ENCODE measurements around the gene NOP10.

- TF ChIP-seq CTCF (conservative IDR thresholded peaks at IDR 0.05 in 1 of 2, IDR thresholded peaks at IDR 0.05 in 1 of 2; ENCODE audit: low read depth in 1 of 2, low read length in 2 of 2) = no peak
- no peak for TF ChIP-seq EZH2 (IDR thresholded peaks at IDR 0.05; ENCODE audit: low read length, missing control alignments)
Observed at GRCh38 chr15:34365836-34366235, 22.9 kb upstream of the NOP10 start.

Measured in fibroblast of lung (primary cell).